Panc1 (cell line): ENCODE measurements around the gene SNCB. TPM values are rescaled to one million over a fixed set of nuclear protein-coding genes. Genes with fewer than 3 reads are reported as not detected.

Experiments used
- ATAC-seq: fragments of 200-7000 bp; cut with Tn5 transposase; 2 replicates; pipeline ENCODE4 v1.9.1; 2020; ENCODE audit warnings: mild to moderate bottlenecking, moderate library complexity
- BruUV-seq: library from RNA; stranded (reverse); fragments of 400-500 nt; replicated peaks from 2 replicates; lab custom pipeline; 2021; lab: Mats Ljungman, UMichigan
- CTCF ChIA-PET: fragments of 300-600 bp; sonication (Branson Sonifier 250); formaldehyde crosslinking; loops from one replicate; lab custom pipeline; 2022; ENCODE audit warnings: antibody characterized with exemption; lab: Charles Lee
- POLR2A ChIA-PET: fragments of 300-600 bp; sonication (Branson Sonifier 250); formaldehyde crosslinking; loops from one replicate; lab custom pipeline; 2022; ENCODE audit warnings: antibody characterized with exemption; lab: Charles Lee
- DNase-seq: peaks from one replicate; pipeline ENCODE4 v3.0.0-alpha.2; 2010; ENCODE audit warnings: low read depth, low spot score
- H3K27ac ChIP-seq: 2 replicates; pipeline ENCODE4 v1.5.1; 2011; ENCODE audit warnings: mild to moderate bottlenecking, low read length, inconsistent platforms
- H3K27me3 ChIP-seq: fragments of 200-500 bp; sonication (Bioruptor generic); 2 replicates; pipeline ENCODE4 v1.6.0; 2014; ENCODE audit warnings: low read length, inconsistent platforms; ENCODE audit not compliant: control insufficient read depth, insufficient read depth
- H3K36me3 ChIP-seq: fragments of 200-500 bp; sonication (Bioruptor generic); 2 replicates; pipeline ENCODE4 v1.5.1; 2014; ENCODE audit warnings: inconsistent platforms, mild to moderate bottlenecking, low read length, moderate library complexity; ENCODE audit not compliant: control insufficient read depth, insufficient read depth
- H3K4me1 ChIP-seq: 2 replicates; pipeline ENCODE4 v1.5.1; 2011; ENCODE audit warnings: inconsistent platforms, mild to moderate bottlenecking, low read length, moderate library complexity; ENCODE audit not compliant: control insufficient read depth, insufficient read depth
- H3K4me3 ChIP-seq, 2 experiments: 2 replicates each; pipeline ENCODE4 v1.5.1; 2011 to 2012; ENCODE audit warnings: low read depth in 2 of 2, low read length in 2 of 2, mild to moderate bottlenecking in 2 of 2, inconsistent platforms in 1 of 2, moderate library complexity in 1 of 2
- H3K9me3 ChIP-seq: fragments of 200-500 bp; sonication (Bioruptor generic); 2 replicates; pipeline ENCODE4 v1.5.1; 2014; ENCODE audit warnings: low read depth, mild to moderate bottlenecking, inconsistent platforms, low read length, moderate library complexity; ENCODE audit not compliant: control insufficient read depth, insufficient read depth
- POLR2AphosphoS5 ChIP-seq: IDR thresholded peaks from 2 replicates; pipeline ENCODE4 v1.6.1; 2012; ENCODE audit warnings: mild to moderate bottlenecking, low read depth, low read length, moderate library complexity
- SIN3A ChIP-seq: IDR thresholded peaks from 2 replicates; pipeline ENCODE4 v1.6.1; 2012; ENCODE audit warnings: low read depth, mild to moderate bottlenecking, low read length, moderate library complexity, borderline replicate concordance; ENCODE audit not compliant: insufficient read depth
- TCF7L2 ChIP-seq: IDR thresholded peaks from 2 replicates; pipeline ENCODE4 v1.6.1; 2011; ENCODE audit warnings: mild to moderate bottlenecking, low read depth, low read length, inconsistent platforms
- in situ Hi-C: cut with HindIII; loops from 2 replicates; pipeline ENCODE4 v1.10.0; 2016; ENCODE audit warnings: low sequenced_read_pairs, low pct_unique_long_range_greater_than_20kb
- intact Hi-C: fragments of 100-400 bp; cut with micrococcal nuclease; formaldehyde crosslinking; loops from one replicate; pipeline ENCODE4 v1.10.0; 2022; ENCODE audit not compliant: unreplicated experiment
- total RNA-seq: library from RNA; stranded (reverse); gene quantifications from one replicate; pipeline ENCODE4 v1.2.1, GENCODE V29; 2021; ENCODE audit not compliant: unreplicated experiment
- TF ChIP-seq, protein P1 (sequence below): fragments of 450-650 bp; IDR thresholded peaks from 2 replicates; pipeline ENCODE4 v1.5.1; 2017; ENCODE audit warnings: mild to moderate bottlenecking
- TF ChIP-seq, protein P2 (sequence below), 2 experiments: IDR thresholded peaks; 2 replicates each; pipeline ENCODE4 v1.6.1; 2011 to 2012; ENCODE audit warnings: low read depth in 2 of 2, control low read depth in 1 of 2, low read length in 1 of 2, mild to moderate bottlenecking in 1 of 2, moderate library complexity in 1 of 2; ENCODE audit not compliant: insufficient read depth in 1 of 2

Gene SNCB
- total RNA-seq, 1 experiment from 2014 or later: 0.77 TPM

DNA sequence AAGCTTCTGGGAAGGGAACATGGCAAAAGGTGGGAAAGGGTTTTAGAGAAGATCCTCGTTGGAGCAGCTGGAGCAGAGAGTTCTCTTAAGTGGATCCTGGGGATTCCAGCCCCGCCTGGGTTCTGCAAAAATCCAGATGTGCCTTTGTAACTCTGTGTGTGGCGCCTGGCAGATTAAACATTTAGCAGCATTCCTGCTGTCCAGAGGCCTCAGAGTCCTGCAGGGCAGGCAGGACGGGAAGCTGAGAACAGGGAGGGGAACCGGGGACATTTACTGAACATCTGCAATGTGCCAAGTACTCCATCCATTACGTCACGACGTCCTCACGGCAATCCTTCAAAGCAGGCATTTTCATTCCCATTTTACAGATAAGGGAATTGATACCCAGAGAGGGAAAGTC is 6.1 kb upstream of the SNCB start:
- no TSS peak for BruUV-seq
- intact Hi-C loops (no loop called here), in situ Hi-C loops (no loop called here)
- no peak overlapping the region for H3K4me3 ChIP-seq
- H3K27me3 ChIP-seq: peaks cover 8% of the 10 kb centered on the region; the same call in 1 of the 2 replicates
- H3K9me3 ChIP-seq: no peaks in the 10 kb centered on the region
- ATAC-seq: no peak
- no peak for TF ChIP-seq SIN3A
- TF ChIP-seq TCF7L2: no peak
- TF ChIP-seq POLR2AphosphoS5: no peak
- TF ChIP-seq, protein P1, sequence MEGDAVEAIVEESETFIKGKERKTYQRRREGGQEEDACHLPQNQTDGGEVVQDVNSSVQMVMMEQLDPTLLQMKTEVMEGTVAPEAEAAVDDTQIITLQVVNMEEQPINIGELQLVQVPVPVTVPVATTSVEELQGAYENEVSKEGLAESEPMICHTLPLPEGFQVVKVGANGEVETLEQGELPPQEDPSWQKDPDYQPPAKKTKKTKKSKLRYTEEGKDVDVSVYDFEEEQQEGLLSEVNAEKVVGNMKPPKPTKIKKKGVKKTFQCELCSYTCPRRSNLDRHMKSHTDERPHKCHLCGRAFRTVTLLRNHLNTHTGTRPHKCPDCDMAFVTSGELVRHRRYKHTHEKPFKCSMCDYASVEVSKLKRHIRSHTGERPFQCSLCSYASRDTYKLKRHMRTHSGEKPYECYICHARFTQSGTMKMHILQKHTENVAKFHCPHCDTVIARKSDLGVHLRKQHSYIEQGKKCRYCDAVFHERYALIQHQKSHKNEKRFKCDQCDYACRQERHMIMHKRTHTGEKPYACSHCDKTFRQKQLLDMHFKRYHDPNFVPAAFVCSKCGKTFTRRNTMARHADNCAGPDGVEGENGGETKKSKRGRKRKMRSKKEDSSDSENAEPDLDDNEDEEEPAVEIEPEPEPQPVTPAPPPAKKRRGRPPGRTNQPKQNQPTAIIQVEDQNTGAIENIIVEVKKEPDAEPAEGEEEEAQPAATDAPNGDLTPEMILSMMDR: no peak
- TF ChIP-seq, protein P2, sequence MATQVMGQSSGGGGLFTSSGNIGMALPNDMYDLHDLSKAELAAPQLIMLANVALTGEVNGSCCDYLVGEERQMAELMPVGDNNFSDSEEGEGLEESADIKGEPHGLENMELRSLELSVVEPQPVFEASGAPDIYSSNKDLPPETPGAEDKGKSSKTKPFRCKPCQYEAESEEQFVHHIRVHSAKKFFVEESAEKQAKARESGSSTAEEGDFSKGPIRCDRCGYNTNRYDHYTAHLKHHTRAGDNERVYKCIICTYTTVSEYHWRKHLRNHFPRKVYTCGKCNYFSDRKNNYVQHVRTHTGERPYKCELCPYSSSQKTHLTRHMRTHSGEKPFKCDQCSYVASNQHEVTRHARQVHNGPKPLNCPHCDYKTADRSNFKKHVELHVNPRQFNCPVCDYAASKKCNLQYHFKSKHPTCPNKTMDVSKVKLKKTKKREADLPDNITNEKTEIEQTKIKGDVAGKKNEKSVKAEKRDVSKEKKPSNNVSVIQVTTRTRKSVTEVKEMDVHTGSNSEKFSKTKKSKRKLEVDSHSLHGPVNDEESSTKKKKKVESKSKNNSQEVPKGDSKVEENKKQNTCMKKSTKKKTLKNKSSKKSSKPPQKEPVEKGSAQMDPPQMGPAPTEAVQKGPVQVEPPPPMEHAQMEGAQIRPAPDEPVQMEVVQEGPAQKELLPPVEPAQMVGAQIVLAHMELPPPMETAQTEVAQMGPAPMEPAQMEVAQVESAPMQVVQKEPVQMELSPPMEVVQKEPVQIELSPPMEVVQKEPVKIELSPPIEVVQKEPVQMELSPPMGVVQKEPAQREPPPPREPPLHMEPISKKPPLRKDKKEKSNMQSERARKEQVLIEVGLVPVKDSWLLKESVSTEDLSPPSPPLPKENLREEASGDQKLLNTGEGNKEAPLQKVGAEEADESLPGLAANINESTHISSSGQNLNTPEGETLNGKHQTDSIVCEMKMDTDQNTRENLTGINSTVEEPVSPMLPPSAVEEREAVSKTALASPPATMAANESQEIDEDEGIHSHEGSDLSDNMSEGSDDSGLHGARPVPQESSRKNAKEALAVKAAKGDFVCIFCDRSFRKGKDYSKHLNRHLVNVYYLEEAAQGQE (IDR thresholded peaks at IDR 0.05; ENCODE audit: insufficient read depth in 1 of 2, low read depth in 2 of 2, low read length in 1 of 2): no peak
- ChIA-PET CTCF (no interaction called here), POLR2A (no interaction called here)
- no peak overlapping the region for H3K27ac ChIP-seq
- no peaks in the 10 kb centered on the region for H3K36me3 ChIP-seq
- H3K4me1 ChIP-seq: no peaks in the 10 kb centered on the region
- DNase-seq: no peak

DNA sequence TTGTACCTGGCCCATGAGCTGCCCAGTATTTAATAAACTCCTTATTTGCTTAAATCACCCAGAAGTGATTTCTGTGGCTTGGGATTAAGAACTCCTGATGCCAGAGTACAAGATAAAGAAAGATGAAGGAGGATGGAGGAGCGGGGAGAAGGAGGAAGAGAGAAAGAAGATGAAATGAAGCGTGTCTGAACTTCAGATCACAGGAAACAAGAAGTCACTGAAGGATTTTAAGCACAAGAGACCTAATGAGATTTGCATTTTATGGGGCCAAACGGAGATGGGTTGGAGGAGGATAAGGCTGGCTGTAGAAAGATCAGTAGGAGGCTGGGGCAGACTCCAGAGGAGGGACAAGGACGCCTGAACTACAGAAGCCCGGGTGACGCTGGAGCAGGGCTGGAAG is 3.3 kb upstream of the SNCB start:
- TF ChIP-seq, protein P1: no peak
- TF ChIP-seq TCF7L2: no peak
- TF ChIP-seq SIN3A: no peak
- no peak for TF ChIP-seq POLR2AphosphoS5
- TF ChIP-seq, protein P2 (IDR thresholded peaks at IDR 0.05; ENCODE audit: insufficient read depth in 1 of 2, low read depth in 2 of 2, low read length in 1 of 2): no peak
- BruUV-seq: no TSS peak
- intact Hi-C loops: no loop called here
- DNase-seq (no peak), ATAC-seq (no peak)
- Histone ChIP-seq H3K27me3 (peaks cover 14% of the 10 kb centered on the region; the same call in 1 of the 2 replicates), H3K4me3 (no peak overlapping the region), H3K36me3 (no peaks in the 10 kb centered on the region), H3K4me1 (no peaks in the 10 kb centered on the region), H3K27ac (no peak overlapping the region), H3K9me3 (no peaks in the 10 kb centered on the region)
- ChIA-PET CTCF (no interaction called here), POLR2A (no interaction called here)
- in situ Hi-C loops: no loop called here
